Duodenal mucosa (tissue), 2 donors: ENCODE results near the gene CCDC92.

Source experiments
- H3K27ac ChIP-seq: one replicate; pipeline ENCODE4 v1.7.0; 2013; ENCODE audit warnings: low read depth, low read length
- H3K27me3 ChIP-seq, 2 donors: one replicate each; pipeline ENCODE4 v1.7.0; 2013; ENCODE audit warnings: low read length in 2 of 2, control low read depth in 1 of 2; ENCODE audit not compliant: insufficient read depth in 2 of 2, control insufficient read depth in 1 of 2
- H3K36me3 ChIP-seq, 2 donors: one replicate each; pipeline ENCODE4 v1.7.0; 2013; ENCODE audit warnings: low read length in 2 of 2, control low read depth in 1 of 2; ENCODE audit not compliant: insufficient read depth in 2 of 2, control insufficient read depth in 1 of 2
- H3K4me1 ChIP-seq, 2 donors: one replicate each; pipeline ENCODE4 v1.7.0; 2013; ENCODE audit warnings: low read length in 2 of 2, control low read depth in 1 of 2; ENCODE audit not compliant: insufficient read depth in 2 of 2, control insufficient read depth in 1 of 2
- H3K4me3 ChIP-seq, 2 donors: one replicate each; pipeline ENCODE4 v1.7.0; 2013; ENCODE audit warnings: low read length in 2 of 2, low read depth in 1 of 2
- H3K9ac ChIP-seq, 2 donors: one replicate each; pipeline ENCODE4 v1.7.0; 2013; ENCODE audit warnings: low read length in 2 of 2, low read depth in 1 of 2
- H3K9me3 ChIP-seq, 2 donors: one replicate each; pipeline ENCODE4 v1.7.0; 2013; ENCODE audit warnings: low read length in 2 of 2, control low read depth in 1 of 2; ENCODE audit not compliant: control insufficient read depth in 1 of 2

Gene CCDC92

GRCh38 chr12:123944696-123945095, 27.9 kb downstream of the CCDC92 start:
- no peak overlapping the region for H3K27ac ChIP-seq
- H3K9me3 ChIP-seq, result peaks cover 0 to 4% of the 10 kb centered on the region in 2 donors
- H3K4me1 ChIP-seq, result peaks cover 14 to 18% of the 10 kb centered on the region in 2 donors
- H3K4me3 ChIP-seq, result no peak overlapping the region
- H3K9ac ChIP-seq, result no peak overlapping the region
- H3K27me3 ChIP-seq, result no peaks in the 10 kb centered on the region
- peaks cover 13 to 47% of the 10 kb centered on the region in 2 donors for H3K36me3 ChIP-seq

GRCh38 chr12:123943816-123944215, 28.8 kb downstream of the CCDC92 start:
- Histone ChIP-seq H3K27me3 (no peaks in the 10 kb centered on the region), H3K27ac (no peak overlapping the region), H3K36me3 (peaks cover 13 to 47% of the 10 kb centered on the region in 2 donors), H3K4me3 (no peak overlapping the region), H3K9ac (no peak overlapping the region), H3K9me3 (peaks cover 0 to 4% of the 10 kb centered on the region in 2 donors), H3K4me1 (peaks cover 7 to 10% of the 10 kb centered on the region in 2 donors)

DNA sequence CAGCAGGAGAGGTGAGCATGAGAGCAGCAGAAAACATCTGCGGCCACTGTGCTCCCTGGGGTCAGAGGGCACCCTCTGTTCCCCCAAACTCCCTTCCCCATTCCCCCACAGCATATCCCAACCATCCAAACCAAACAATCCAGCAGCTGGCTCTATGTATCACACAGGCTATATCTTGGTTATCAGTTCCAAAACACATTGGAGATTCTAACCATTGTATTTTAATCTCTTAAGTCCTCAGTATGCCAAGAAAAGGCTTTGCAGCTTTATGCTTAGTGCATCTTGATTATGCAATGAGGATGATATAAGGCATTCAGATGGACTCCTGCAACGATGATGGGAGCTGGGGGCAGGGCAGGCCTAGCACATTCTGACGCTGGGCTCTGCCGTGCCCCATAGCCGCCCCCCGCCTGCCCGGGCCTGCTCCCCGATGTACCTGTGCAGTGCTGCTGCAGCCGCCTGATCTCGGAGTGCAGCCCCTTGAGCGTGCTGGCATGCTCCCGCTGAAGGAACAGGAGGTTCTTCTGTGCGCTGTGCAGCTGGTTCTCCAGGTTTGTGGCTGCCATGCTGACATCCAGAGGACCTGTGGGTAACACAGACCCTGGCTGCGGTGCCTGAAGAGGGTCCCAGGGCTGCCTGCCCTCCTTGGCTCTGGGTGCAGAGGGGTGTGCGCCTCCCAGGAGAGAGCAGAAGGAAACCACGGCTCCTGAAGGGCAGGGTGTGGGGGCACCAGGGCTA, 29.6 kb downstream of the CCDC92 start:
- H3K27ac ChIP-seq, result no peak overlapping the region
- H3K9ac ChIP-seq, result no peak overlapping the region
- H3K4me1 ChIP-seq, result peaks cover 0 to 3% of the 10 kb centered on the region in 2 donors
- peaks cover 13 to 47% of the 10 kb centered on the region in 2 donors for H3K36me3 ChIP-seq
- peaks cover 0 to 4% of the 10 kb centered on the region in 2 donors for H3K9me3 ChIP-seq
- H3K27me3 ChIP-seq, result no peaks in the 10 kb centered on the region
- H3K4me3 ChIP-seq, result no peak overlapping the region

- Histone ChIP-seq H3K36me3 (peaks cover 13 to 47% of the 10 kb centered on the region in 2 donors), H3K27me3 (no peaks in the 10 kb centered on the region), H3K4me1 (no peaks in the 10 kb centered on the region), H3K9me3 (peaks cover 0 to 4% of the 10 kb centered on the region in 2 donors), H3K4me3 (no peak overlapping the region), H3K27ac (no peak overlapping the region), H3K9ac (no peak overlapping the region)
Observed at GRCh38 chr12:123942238-123942653, 30.4 kb downstream of the CCDC92 start.

GRCh38 chr12:123941624-123942237, 30.9 kb downstream of the CCDC92 start:
- Histone ChIP-seq H3K9ac (no peak overlapping the region), H3K27me3 (no peaks in the 10 kb centered on the region), H3K4me3 (no peak overlapping the region), H3K36me3 (peaks cover 13 to 50% of the 10 kb centered on the region in 2 donors), H3K9me3 (peaks cover 0 to 4% of the 10 kb centered on the region in 2 donors), H3K4me1 (no peaks in the 10 kb centered on the region), H3K27ac (no peak overlapping the region)

GRCh38 chr12:123941000-123941399, 31.6 kb downstream of the CCDC92 start:
- Histone ChIP-seq H3K4me1 (no peaks in the 10 kb centered on the region), H3K27me3 (no peaks in the 10 kb centered on the region), H3K9ac (no peak overlapping the region), H3K36me3 (peaks cover 13 to 54% of the 10 kb centered on the region in 2 donors), H3K4me3 (no peak overlapping the region), H3K27ac (no peak overlapping the region), H3K9me3 (peaks cover 0 to 4% of the 10 kb centered on the region in 2 donors)

DNA sequence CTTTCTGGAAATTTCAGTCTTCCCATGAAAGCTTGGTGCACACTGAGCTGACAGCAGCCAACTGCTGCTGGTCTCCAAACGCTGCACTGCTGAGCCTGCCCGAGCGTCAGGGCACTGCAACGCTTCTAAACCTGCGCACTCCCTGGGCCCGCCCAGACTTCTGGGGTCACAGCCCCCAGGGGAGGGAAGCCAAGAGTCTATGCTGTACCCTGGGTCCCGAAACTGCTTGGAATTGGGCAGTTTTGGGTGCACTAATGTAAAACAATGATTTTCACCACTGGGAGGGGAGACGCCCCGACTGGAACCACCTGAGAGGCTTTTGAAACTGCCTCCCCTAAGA, 32.0 kb downstream of the CCDC92 start:
- Histone ChIP-seq H3K4me3 (no peak overlapping the region), H3K4me1 (no peaks in the 10 kb centered on the region), H3K36me3 (peaks cover 13 to 51% of the 10 kb centered on the region in 2 donors), H3K27ac (no peak overlapping the region), H3K27me3 (no peaks in the 10 kb centered on the region), H3K9ac (no peak overlapping the region), H3K9me3 (peaks cover 0 to 4% of the 10 kb centered on the region in 2 donors)

DNA sequence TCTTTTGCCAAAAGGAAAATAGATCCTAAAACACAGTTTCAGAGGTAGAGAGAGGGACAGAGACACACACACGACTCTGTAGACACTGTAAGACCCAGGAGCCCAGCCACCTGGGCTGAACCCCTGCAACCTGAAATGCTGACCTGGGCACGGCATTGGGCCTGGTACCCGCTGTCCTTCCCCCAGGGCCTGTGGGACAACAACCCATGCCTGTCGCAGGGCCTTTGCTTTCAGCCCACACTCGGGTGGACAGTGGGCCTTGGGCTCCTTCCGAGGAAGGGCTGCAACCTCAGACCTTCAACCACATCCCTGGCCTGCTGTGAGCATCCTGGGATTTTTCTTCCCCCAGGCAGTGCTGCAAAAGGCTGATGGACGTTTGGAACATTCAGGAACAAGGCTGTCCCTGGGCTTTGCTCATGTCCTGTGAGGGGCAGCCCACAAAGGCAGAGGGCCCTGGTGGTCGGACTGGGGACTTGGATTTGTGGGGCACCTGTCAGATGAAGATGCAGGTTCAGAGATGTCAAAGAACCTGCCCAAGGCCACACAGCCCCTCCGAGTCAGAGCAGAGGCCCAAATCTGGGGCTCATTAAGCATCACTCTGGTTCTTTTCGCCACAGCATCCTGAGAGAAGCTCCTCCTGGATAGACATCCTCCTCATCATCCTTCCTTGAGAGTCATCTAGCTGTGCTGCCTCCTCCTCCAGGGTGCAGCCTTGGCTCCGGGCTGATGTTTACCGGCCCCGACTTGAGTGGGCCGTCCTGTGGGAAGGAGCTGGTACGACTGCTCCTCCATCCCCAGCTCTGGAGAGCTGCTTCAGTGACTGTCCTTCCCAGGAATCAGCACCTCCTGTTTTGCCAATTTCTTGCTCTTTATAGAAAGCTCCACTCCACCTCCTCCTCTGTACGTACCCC, 32.7 kb downstream of the CCDC92 start:
- Histone ChIP-seq H3K27ac (no peak overlapping the region), H3K4me3 (no peak overlapping the region), H3K36me3 (peaks cover 13 to 47% of the 10 kb centered on the region in 2 donors), H3K4me1 (no peaks in the 10 kb centered on the region), H3K9ac (no peak overlapping the region), H3K9me3 (peaks cover 0 to 4% of the 10 kb centered on the region in 2 donors), H3K27me3 (no peaks in the 10 kb centered on the region)

DNA sequence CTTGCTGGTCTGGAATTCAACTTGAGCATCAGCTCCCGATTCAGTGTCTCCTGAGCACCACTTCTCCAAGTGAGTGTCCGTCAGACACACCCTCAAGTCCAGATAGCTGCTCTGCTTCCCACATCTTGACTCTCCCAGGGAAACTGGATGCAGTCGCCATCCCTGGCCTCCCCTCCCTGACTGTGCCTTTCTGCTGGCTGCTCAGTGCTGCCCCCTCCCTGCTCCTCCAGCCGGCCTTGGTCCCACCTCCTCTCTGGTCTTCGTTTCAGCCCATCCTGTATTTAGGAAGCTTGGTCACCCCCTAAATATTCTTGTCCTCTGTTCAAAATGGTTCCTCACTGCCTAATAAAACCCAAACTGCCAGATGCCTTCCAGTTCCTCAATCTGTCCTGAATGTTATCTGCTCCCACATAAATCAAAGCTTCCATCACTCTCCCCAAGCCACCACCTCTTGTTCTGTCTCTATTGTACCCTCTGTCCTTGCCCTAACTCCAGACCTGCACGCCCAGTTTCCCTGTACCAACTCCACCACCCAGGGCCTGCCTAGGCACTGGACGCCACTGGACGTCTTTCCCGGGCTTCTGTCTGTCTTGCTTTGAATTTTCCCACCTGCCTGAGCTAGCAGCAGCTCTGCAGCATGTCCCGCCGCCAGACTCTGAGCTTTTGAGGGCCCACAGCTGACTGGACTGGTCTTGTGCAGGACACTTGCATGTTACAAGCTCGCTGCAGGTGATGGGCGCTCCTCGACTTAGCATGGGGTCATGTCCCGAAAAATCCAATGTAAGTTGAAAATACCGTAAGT, 33.8 kb downstream of the CCDC92 start:
- Histone ChIP-seq H3K27ac (no peak overlapping the region), H3K4me3 (peak overlapping the region in 1 of 2 donors; percentile 24), H3K9ac (peak overlapping the region in 1 of 2 donors; percentile 40), H3K36me3 (peaks cover 13 to 38% of the 10 kb centered on the region in 2 donors), H3K9me3 (peaks cover 0 to 4% of the 10 kb centered on the region in 2 donors), H3K4me1 (no peaks in the 10 kb centered on the region), H3K27me3 (no peaks in the 10 kb centered on the region)
